ENCODE results near the gene ZNF12.

GRCh38 chr7:6691103-6691502, 15.6 kb downstream of the ZNF12 start:
- TF ChIP-seq EZH2phosphoT487 (IDR thresholded peaks at IDR 0.05; ENCODE audit: insufficient read depth, low read depth), result no peak
- TF ChIP-seq EZH2 (IDR thresholded peaks at IDR 0.05; ENCODE audit: insufficient read depth, poor library complexity, severe bottlenecking), result no peak
